ENCODE data around the gene NKD1.

DNA sequence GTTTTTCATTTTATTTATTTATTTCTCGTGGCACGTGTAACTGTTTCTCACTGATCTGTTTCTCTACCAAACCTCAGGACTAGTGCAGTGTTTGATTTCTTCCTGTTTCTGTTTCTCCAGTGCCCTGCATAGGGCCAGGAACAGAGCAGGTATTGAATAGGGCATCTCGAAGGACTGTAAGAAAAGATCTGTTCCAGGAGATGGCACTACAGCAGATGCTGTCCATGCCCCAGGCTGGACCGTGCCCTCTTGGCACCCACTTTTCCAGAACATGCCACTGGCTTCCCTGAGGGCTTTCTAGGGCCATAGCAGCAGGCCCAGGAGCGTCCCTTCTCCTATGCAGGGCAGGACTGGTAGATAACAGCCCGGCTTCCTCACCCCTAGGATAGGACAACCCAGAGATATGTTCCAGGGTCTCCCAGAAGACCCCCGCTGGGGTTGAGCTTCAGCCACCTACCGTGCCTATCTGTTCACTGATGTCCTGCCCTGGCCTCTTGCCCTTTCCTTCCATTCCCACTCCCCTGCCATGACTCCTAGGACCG is 128.6 kb downstream of the NKD1 start:
- TF ChIP-seq, protein P1, sequence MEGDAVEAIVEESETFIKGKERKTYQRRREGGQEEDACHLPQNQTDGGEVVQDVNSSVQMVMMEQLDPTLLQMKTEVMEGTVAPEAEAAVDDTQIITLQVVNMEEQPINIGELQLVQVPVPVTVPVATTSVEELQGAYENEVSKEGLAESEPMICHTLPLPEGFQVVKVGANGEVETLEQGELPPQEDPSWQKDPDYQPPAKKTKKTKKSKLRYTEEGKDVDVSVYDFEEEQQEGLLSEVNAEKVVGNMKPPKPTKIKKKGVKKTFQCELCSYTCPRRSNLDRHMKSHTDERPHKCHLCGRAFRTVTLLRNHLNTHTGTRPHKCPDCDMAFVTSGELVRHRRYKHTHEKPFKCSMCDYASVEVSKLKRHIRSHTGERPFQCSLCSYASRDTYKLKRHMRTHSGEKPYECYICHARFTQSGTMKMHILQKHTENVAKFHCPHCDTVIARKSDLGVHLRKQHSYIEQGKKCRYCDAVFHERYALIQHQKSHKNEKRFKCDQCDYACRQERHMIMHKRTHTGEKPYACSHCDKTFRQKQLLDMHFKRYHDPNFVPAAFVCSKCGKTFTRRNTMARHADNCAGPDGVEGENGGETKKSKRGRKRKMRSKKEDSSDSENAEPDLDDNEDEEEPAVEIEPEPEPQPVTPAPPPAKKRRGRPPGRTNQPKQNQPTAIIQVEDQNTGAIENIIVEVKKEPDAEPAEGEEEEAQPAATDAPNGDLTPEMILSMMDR (IDR thresholded peaks at IDR 0.05): no peak
- TF ChIP-seq POLR2A (IDR thresholded peaks at IDR 0.05) (no peak), EP300 (IDR thresholded peaks at IDR 0.05) (no peak), POLR2AphosphoS5 (IDR thresholded peaks at IDR 0.05) (no peak)
